SK-N-DZ (cell line): ENCODE results near the gene TXNIP.

ENCODE experiments used
- DNase-seq: peaks from one replicate; pipeline ENCODE4 v3.0.0-alpha.2; 2015; ENCODE audit warnings: low spot score

The TXNIP gene

DNA sequence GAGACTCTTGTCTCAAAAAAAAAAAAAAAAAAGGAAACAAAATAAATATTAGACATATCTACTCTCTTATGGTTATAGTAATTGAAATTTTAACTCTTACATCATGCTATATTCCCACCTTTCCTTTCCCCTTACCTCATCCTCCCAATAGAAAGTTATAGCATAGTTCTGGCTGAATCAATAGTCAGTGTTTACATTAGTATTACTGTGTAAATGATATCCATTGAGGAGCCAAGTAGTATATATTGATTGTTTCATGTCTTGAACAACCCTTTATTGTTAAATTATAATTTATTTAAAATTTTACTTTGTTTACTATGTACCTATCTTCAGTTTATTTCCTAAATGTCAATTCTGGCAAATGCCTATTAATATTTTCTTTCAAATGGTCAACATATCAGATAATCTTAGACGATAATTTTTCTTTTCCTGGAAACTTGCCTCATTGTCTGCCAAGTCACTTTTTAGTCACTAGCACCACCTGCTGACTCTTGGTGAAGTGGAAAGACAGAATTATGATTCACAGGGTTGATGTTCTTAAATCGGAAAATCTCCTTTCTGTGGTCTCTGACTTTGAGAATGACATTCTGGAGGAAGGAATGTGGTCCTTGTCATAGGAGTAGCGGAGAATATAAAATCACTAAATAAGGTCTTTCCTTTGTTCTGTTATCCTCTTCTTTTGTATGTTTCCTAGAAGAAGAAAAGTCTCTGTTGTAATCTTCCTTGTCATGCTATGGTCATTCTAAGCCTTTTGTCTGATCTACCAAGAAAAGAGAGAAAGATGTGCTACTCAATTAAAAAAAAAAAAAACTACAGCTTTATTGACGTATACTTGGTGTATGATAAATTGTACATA, 16.6 kb upstream of the TXNIP start:
- DNase-seq, result peak; percentile 72

DNA sequence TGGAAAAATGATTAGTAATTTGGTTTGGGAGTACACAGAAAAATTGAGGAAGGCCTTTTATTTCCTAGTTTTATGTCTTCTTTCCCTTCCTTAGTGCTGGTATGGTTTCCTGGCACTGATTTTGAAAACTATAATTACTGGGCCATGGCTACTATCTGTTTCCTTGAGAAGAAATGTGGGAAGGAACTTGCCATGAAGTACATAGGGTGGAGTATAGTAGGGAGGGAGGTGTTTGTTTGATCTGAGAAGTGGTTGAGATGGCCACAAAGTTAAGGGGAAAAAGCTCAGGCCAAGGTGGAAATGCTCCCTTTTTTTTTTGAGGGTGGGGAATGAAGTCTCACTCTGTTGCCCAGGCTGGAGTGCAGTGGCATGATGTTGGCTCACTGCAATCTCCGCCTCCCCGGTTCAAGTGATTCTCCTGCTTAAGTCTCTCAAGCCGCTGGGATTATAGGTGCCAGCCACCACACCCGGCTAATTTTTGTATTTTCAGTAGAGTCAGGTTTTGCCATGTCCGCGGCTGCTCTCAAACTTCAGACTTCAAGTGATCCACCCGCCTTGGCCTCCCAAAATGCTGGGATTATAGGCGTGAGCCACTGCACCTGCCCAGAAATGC, 13.9 kb upstream of the TXNIP start:
- DNase-seq, result no peak

DNA sequence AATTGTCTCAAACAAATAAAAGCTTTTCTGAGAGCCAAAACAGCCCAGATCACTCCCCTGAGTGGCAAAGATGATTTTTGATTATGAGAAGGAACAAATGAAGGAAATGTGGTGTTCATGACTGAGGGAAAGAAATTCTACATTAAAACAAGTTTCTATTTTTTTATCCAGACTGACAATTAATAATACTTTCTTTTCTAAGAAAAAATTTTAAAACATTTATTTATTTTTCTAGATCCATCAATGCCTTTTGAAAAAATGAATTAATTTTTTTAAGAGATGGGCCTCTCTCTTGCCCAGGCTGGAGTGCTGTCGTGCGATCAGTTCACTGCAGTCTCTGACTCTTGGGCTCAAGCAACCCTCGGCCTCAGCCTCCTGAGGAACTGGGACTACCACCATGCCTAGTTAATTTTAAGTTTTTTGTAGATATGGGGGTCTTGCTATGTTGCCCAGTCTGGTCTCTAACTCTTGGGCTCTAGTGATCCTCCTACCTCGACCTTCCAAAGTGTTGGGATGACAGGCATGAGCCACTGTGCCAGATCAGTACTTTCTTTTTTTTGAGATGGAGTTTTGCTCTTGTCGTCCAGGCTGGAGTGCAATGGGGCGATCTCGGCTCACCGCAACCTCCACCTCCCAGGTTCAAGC, 11.2 kb upstream of the TXNIP start:
- no peak for DNase-seq

DNA sequence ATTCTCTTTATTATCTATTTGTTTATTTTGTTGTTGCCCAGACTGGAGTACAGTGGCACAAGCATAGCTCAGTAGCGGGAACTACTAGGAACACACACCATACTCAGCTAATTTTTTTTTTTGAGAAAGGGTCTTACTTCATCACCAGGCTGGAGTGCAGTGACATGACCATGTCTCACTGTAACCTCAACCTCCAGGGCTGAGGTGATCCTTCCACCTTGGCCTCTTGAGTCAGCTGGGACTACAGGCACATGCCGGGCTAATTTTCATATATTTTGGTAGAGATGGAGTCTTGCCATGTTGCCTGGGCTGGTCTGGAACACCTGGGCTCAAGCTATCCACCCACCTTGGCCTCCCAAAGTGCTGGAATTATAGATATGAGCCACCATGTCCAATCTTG, 5.3 kb upstream of the TXNIP start:
- DNase-seq, result no peak

DNA sequence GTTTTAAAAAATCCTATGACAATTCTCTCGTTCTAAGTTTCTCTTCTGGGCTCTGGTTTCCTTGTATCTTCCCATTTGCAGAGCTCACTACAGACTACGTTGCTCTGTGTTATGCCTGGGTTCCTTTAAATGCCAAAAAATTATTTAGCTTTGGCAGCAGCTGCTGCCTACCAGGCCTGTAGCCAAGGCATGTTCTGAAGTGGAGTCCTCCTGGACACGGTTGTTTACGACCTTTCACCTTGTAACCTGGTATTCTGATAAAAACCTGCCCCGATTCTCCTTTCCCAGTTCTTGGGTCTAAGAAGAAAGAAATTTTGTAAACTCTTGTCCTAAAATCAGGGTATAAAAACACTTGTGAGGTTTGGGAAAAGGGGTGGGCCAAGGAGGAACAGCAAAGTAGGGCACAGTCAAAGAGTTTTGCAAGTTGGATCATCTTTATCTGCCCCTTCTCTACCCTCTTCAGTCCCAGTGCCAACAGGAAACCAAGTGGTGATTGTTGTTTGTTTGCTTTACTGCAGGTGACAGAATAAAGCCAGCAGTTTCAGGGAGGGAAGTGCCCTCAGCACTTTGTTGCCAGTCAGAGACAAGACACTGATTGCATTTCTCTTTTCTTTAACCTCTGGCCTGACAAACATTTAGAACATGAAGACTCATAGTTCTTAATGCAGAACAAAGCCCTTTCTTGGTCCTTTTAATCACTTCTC, 3.1 kb upstream of the TXNIP start:
- DNase-seq, result no peak

DNA sequence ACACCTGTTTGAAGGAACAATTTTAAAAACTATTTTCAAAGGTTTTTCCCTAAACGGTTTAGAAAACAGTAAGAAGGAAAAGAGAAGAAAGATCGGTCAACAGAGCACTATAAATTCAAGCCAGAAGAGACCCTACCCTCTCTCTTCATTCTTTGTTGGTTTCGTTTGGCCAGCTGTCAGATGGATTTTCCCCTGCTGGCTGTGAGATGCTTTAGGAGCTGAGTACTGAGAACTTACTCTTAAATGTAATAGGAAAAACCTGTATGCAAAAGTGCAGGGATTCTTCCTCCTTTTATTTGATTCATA, 1.3 kb upstream of the TXNIP start:
- no peak for DNase-seq

DNA sequence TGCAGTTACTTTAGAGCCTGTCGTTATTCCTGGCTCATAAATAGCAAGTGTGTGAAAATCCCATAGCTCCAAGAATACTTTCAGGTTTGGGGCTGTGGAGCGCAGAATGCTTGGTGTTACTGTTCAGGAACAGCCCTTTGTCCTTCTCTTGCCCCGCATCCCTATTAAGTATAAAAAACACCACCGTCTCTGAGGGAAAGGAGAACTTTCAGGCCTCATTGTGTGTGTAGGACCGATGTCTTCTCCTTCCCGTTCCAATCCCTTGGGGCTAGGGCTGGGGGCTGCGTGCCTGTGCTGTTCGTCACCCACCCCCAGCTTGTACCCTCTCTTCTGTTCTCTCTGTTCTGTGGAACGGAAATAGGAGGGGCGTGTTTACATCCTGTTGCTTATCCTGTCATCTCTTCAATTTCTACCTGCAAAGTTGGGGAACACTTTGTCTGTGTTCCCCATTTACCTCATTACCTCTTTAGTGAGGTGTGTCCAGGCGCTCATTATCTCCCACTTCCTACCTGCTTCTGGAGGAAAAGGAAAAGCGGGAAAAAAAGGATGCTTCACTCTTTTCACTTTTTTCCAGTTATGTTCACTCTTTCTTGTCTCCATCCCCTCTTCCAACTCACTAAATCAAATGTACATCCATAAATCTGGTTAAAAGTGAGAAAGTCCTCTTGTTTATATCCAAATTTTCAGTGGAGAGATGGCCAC, 788 bp upstream of the TXNIP start:
- no peak for DNase-seq

DNA sequence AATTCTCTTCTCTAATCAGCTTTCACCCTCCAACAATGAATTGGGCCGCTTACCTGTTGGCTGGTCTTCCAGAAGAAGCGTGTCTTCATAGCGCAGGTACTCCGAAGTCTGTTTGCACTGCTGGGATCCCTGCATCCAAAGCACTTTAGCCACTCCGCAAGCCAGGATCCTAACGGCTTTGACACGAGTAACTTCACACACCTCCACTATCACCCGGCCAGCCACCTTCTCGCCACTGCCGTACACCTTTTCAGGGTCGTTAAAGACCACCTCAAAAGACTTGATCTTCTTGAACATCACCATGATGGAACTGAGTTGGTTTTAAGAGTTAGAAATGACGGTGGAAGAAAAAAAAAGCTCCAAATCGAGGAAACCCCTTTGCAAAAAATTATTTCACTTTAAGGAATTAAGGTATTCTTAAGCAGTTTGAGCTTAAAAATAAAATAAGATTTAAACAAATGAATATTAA, 381 bp downstream of the TXNIP start:
- DNase-seq, result no peak

DNA sequence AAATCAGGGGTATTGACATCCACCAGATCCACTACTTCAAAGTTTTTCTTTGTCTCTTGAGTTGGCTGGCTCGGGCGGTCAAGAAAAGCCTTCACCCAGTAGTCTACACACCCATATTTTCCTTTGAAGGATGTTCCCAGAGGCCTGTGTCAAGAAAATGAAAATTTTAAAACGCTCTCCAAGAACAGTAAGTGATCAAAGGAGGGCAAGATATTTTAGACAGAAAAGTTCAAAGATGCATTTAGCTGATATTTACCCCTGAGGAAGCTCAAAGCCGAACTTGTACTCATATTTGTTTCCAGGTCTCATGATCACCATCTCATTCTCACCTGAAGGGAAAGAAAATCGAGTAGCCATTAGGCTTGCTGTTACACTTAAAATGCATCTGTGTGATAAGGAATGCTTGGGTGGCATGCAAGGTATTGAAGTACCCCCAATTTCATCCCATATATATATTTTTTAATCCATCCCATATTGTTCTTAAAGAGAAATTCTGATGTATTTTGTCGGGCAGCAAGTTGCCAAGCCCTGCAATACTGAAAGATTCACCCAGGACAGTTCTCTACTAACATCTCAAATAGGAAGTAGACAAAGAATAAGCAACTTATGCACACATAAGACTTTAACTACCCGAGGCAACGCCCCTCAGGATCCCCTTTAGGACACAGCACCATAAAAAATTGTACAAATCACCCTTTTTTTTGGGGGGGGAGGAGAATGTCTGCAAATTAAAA, 1.1 kb downstream of the TXNIP start:
- no peak for DNase-seq

DNA sequence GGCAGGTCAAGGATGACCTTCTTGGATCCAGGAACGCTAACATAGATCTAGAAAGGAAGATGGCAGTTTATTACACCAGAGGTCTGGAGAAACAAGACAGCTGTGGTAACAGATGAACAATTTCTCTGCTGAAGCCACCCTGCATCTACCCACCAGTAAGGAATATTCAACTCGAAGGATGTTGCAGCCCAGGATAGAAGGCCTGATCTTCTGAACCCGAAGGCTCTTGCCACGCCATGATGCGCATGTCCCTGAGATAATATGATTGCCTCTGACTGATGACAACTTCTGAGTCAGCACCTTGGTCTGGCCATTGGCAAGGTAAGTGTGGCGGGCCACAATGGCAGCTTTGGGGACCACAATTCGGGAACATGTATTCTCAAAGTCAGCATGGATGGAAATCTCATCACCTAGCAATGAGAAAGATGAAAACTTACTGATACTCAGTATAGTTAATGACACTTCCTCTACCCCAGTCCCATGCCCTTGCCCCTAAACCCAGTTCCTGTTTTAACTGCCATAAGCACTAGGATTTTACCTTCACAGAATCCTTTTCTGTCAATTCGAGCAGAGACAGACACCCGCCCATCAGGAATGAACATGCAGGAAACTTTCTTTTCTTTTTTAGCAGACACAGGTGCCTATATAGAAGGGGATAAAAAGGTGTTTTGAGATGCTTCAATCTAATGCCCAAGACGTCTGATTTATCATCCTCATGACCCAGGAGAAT, 1.8 kb downstream of the TXNIP start:
- DNase-seq, result no peak

DNA sequence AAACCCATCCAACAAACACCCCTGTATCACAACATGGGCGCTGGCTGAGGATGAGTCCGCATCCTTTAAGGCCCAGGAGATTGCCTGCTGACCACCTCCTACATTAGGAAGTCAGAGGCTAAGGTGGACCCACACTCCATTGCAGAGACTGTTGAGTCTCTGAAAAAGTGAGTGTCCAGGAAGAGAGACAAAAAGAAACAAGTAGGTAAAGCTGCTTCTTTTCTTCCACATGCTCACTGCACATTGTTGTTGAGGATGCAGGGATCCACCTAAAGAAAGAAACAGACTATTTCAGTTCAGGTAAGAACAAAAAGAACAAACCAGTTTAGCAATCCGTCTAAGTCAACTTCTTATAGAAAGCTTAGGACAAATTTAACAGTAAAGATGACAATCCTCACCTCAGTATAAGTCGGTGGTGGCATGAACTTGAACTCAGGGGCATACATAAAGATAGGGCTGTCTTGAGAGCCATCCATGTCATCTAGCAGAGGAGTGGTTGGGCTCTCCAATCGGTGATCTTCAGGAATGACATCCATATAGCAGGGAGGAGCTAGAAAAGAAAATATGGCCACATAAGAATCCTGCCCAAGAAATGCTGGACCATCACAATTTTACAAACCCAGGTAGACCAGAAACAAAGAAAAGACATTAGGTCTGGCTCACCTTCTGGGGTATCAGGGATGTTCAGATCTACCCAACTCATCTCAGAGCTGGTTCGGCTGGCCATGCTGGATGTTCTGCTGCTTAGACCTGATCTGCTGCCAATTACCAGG, 2.6 kb downstream of the TXNIP start:
- DNase-seq, result no peak

DNA sequence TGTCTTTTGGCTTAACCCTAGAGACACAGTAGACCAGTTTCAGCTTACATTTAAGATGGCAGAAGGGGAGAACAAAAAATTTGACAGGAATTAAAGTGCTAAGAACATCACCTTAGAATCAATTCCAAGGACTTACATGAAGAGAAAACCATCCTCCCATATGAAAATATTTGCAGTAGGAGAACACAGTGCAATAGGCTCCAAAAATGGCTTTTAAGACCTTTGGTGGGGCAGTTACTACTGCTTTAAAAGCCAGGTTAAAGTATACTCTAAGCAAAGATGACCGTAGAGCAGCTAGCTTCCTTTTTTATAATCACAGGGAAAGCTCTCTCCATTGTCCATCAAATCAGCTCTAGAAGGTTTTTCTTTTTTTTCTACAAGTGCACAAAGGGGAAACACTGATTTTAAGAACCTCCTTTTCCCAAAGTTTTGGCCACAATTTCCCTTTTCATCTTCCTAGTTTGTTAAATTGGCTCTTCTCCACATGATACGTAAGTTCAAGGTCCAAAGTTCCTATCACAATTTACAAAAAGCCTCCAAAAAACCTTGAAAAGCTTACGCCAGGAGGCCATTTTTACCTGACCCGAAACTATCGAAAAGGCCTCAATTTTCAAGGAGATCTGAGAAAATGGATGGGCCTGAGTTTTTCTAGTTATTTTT, 3.3 kb downstream of the TXNIP start:
- DNase-seq, result no peak

DNA sequence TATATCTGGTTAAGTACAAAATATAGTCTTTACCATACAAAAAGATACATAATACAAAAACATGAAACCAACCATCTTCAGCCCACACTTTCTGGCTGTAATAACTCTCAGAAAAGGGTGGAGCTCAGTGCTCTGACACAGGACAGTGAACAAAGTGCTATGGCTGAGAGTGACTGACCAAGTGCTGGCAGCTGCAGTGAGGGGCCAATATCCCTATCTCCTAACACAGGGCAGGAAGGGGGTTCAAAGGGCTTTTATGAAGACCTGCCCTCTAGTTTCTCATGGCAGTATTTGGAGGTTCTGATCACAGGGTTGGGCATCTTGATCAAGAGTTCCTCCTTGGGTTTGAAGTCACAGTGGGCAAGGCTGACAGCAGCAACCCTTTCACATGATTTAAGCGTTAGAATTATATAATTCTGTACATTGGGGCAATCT, 3.9 kb downstream of the TXNIP start:
- no peak for DNase-seq

DNA sequence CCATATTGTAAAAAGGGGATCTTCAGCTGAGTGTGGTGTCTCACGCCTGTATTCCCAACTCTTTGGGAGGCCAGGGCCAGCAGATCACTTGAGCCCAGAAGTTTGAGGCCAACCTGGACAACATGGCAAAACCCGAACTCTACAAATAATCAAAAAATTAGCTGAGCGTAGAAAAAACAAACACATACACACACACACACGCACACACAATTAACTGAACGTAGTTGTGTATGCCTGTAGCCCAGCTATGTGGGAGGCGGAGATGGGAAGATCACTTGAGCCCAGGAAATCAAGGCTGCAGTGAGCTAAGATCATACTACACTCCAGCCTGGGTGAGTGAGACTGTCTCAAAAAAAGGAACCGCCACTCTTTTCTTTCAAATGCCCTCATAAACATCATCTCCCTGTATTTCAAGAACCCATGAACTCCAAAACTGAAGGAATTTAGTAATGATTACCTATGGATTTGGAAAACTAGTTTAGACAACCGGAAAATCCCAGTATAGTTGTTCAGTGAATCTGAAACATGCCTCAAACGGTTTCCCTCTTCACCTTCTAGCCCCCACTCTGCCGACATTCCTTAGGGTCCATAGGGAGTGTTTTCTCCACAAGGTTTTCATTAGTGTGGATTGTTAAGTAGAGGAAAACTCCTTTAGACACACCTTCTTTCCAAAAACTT, 4.5 kb downstream of the TXNIP start:
- no peak for DNase-seq

DNA sequence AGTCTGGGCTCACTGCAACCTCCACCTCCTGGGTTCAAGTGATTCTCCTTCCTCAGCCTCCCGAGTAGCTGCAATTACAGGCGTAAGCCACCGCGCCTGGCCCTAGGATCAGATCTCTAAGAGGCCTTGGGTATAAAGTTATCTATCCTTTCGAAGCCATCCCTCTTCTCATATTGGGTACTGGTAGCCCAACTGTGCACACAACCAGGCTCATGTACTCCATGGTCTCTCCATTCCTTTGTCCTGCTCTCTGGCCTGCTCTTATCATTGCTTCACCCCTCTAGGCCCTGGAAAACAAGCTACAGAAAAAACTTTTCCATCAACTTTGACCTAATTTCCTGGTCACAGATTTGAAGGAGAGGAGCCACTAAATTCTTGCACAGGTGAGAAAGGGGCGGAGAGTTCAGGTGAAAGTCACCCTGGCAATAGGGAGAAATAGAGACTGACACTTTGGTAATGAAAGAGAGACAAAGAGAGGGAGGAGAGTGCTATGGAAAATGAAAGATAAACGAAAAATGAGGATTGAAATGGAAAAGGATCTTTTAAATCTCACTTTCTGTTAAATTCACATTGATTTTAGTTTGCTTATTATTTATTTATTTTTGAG, 6.0 kb downstream of the TXNIP start:
- DNase-seq, result no peak

DNA sequence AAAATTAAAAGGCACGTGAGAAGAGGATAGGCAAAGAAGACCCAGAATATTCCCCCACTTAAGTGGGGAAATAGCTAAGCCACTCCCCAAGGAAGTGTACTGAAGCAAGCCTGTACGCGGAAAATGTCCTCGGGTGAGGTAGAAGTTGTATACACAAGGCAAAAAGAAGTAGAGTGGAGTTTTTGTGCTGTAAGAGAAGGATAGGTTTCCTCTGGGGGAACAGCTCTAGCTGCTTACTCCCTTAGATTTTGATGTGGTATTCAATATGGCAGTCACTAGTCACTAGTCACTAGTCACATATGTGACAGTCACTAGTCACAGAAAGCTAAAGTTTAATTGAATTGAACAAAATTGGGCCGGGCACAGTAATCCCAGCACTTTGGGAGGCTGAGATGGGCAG, 7.6 kb downstream of the TXNIP start:
- DNase-seq, result no peak

DNA sequence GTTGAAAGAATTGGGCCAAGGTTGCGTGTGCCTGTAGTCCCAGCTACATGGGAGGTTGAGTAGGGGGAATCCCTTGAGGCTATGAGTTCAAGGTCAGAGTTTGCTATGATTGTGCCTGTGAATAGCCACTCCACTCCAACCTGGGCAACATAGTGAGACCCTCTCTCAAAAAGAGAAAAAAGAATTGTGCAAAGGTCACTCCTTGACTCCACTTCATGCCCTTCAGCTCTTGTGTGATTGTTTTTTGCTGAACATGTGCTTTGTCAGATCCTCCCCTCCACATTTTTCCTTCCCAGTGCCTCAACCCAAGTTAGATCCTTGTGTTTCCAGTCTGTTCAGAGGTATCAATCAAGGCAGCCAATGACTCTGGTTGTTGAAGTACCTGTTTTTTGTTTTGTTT, 8.5 kb downstream of the TXNIP start:
- DNase-seq, result no peak

DNA sequence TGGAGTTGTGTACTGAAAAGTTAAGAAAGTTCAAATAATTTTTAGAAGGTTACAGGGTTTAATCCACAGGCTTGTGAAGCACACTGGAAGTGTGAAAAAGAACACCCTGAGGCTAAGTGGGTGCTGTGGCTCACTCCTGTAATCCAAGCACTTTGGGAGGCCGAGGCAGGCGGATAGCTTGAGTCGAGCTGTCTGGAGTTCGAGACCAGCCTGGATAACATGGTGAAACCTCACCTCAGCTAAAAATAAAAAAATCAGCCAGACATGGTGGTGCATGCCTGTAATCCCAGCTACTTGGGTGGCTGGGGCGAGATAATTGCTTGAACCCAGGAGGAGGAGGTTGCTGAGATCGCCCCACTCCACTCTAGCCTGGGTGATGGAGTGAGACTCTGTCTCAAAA, 9.8 kb downstream of the TXNIP start:
- DNase-seq, result no peak
